ENCODE data around the gene AVEN. TPM values are rescaled to one million over a fixed set of nuclear protein-coding genes. Genes with fewer than 3 reads are reported as not detected.
A peak's percentile ranks its signal among the peaks of the same experiment; 100 is the strongest.

Gene AVEN
- total RNA-seq, 1 experiment from 2014 or later = 17.0 TPM

GRCh38 chr15:33985751-33986150, 53.3 kb downstream of the AVEN start:
- BruUV-seq (replicated peaks) = no TSS peak
- POLR2A ChIA-PET (ENCODE audit: low non-redundant PET) = no interaction called here
- DNase-seq (ENCODE audit: low spot score) = no peak

GRCh38 chr15:33985287-33985686, 53.7 kb downstream of the AVEN start:
- POLR2A ChIA-PET (ENCODE audit: low non-redundant PET) = no interaction called here
- H3K36me3 ChIP-seq (ENCODE audit: insufficient read depth, low read length, poor library complexity, severe bottlenecking) = no peaks in the 10 kb centered on the region
- intact Hi-C loops (cut with micrococcal nuclease; ENCODE audit: unreplicated experiment) = loop anchor here (10.0 kb wide), 1 partner anchor 220 kb away; no protein-coding TSS in a partner anchor
- H3K27me3 ChIP-seq (replicated peaks; ENCODE audit: insufficient read depth, low read depth, low read length, poor library complexity) = no peaks in the 10 kb centered on the region
- H3K27ac ChIP-seq (ENCODE audit: low read depth, low read length, poor library complexity, severe bottlenecking) = no peak overlapping the region
- peak; percentile 10 for DNase-seq (ENCODE audit: low spot score)
- no peaks in the 10 kb centered on the region for H3K4me1 ChIP-seq (ENCODE audit: insufficient read depth, low read length, poor library complexity, severe bottlenecking)
- BruUV-seq (replicated peaks) = no TSS peak
- CTCF ChIA-PET = interaction anchor here (0.7 kb wide), 1 partner anchor 247 kb away, joined by 4 read pairs; no protein-coding TSS in a partner anchor
- H3K4me3 ChIP-seq (ENCODE audit: low read depth, low read length, poor library complexity, severe bottlenecking) = no peak overlapping the region
- no peaks in the 10 kb centered on the region for H3K9me3 ChIP-seq (ENCODE audit: low read depth, low read length, poor library complexity, severe bottlenecking)
- no peak for TF ChIP-seq EZH2 (IDR thresholded peaks at IDR 0.05; ENCODE audit: borderline replicate concordance, low read depth, low read length, poor library complexity, severe bottlenecking)
- no peak for TF ChIP-seq CTCF (conservative IDR thresholded peaks at IDR 0.05; ENCODE audit: low read depth, low read length)

More at GRCh38 chr15:33985751-33986150, 53.3 kb downstream of the AVEN start:
- H3K27me3 ChIP-seq (replicated peaks; ENCODE audit: insufficient read depth, low read depth, low read length, poor library complexity) = no peaks in the 10 kb centered on the region
- no peaks in the 10 kb centered on the region for H3K4me1 ChIP-seq (ENCODE audit: insufficient read depth, low read length, poor library complexity, severe bottlenecking)
- intact Hi-C loops (cut with micrococcal nuclease; ENCODE audit: unreplicated experiment) = loop anchor here (10.0 kb wide), 1 partner anchor 221 kb away; no protein-coding TSS in a partner anchor
- CTCF ChIA-PET = interaction anchor here (0.7 kb wide), 1 partner anchor 248 kb away, joined by 4 read pairs; no protein-coding TSS in a partner anchor
- no peak overlapping the region for H3K27ac ChIP-seq (ENCODE audit: low read depth, low read length, poor library complexity, severe bottlenecking)
- H3K4me3 ChIP-seq (ENCODE audit: low read depth, low read length, poor library complexity, severe bottlenecking) = no peak overlapping the region
- H3K36me3 ChIP-seq (ENCODE audit: insufficient read depth, low read length, poor library complexity, severe bottlenecking) = no peaks in the 10 kb centered on the region
- H3K9me3 ChIP-seq (ENCODE audit: low read depth, low read length, poor library complexity, severe bottlenecking) = no peaks in the 10 kb centered on the region
- TF ChIP-seq CTCF (conservative IDR thresholded peaks at IDR 0.05; ENCODE audit: low read depth, low read length) = no peak

GRCh38 chr15:33982516-33982915, 56.5 kb downstream of the AVEN start:
- no peak for TF ChIP-seq CTCF (conservative IDR thresholded peaks at IDR 0.05; ENCODE audit: low read depth, low read length)
- no peak for TF ChIP-seq EZH2 (IDR thresholded peaks at IDR 0.05; ENCODE audit: borderline replicate concordance, low read depth, low read length, poor library complexity, severe bottlenecking)
- ChIA-PET POLR2A (ENCODE audit: low non-redundant PET) (no interaction called here), CTCF (no interaction called here)
- intact Hi-C loops (cut with micrococcal nuclease; ENCODE audit: unreplicated experiment) = loop anchor here (10.0 kb wide), 1 partner anchor 218 kb away; no protein-coding TSS in a partner anchor
- H3K4me1 ChIP-seq (ENCODE audit: insufficient read depth, low read length, poor library complexity, severe bottlenecking) = no peaks in the 10 kb centered on the region
- no peaks in the 10 kb centered on the region for H3K9me3 ChIP-seq (ENCODE audit: low read depth, low read length, poor library complexity, severe bottlenecking)
- H3K4me3 ChIP-seq (ENCODE audit: low read depth, low read length, poor library complexity, severe bottlenecking) = no peak overlapping the region
- no peak overlapping the region for H3K27ac ChIP-seq (ENCODE audit: low read depth, low read length, poor library complexity, severe bottlenecking)
- DNase-seq (ENCODE audit: low spot score) = no peak
- no TSS peak for BruUV-seq (replicated peaks)
- H3K36me3 ChIP-seq (ENCODE audit: insufficient read depth, low read length, poor library complexity, severe bottlenecking) = no peaks in the 10 kb centered on the region
- no peaks in the 10 kb centered on the region for H3K27me3 ChIP-seq (replicated peaks; ENCODE audit: insufficient read depth, low read depth, low read length, poor library complexity)
